Thoracic aorta (tissue), 2 donors: Measurements from ENCODE around the gene OR1L6. TPM values are rescaled to one million over a fixed set of nuclear protein-coding genes. Genes with fewer than 3 reads are reported as not detected.

Experiments used
- ATAC-seq: fragments of 150-250 bp; one replicate; pipeline ENCODE4 v1.8.0; 2017; ENCODE audit warnings: low read depth; ENCODE audit not compliant: insufficient number of reproducible peaks, low FRiP score
- DNase-seq: peaks from one replicate; pipeline ENCODE4 v3.0.0-alpha.2; 2020; ENCODE audit warnings: low spot score
- H3K27ac ChIP-seq, 2 donors: fragments of 200-600 bp; sonication (generic); 1 replicate in 1 of 2; 2 replicates in 1 of 2; pipeline ENCODE4 v1.5.1; 2016; ENCODE audit warnings: mild to moderate bottlenecking in 2 of 2, moderate library complexity in 2 of 2
- H3K27me3 ChIP-seq: fragments of 200-600 bp; sonication (generic); replicated peaks from 2 replicates; pipeline ENCODE4 v1.6.0; 2016; ENCODE audit warnings: mild to moderate bottlenecking; ENCODE audit not compliant: insufficient read depth
- H3K36me3 ChIP-seq: fragments of 200-600 bp; sonication (generic); one replicate; pipeline ENCODE4 v1.5.1; 2016
- H3K4me1 ChIP-seq, 2 donors: fragments of 200-600 bp; sonication (generic); 1 replicate in 1 of 2; 2 replicates in 1 of 2; pipeline versions ENCODE4 v1.5.1 to v1.6.0; 2016; ENCODE audit warnings: low read depth in 2 of 2, mild to moderate bottlenecking in 1 of 2; ENCODE audit not compliant: control insufficient read depth in 1 of 2
- H3K4me3 ChIP-seq: fragments of 200-600 bp; sonication (generic); 2 replicates; pipeline ENCODE4 v1.5.1; 2016; ENCODE audit warnings: mild to moderate bottlenecking
- H3K9me3 ChIP-seq: fragments of 200-600 bp; sonication (generic); 2 replicates; pipeline ENCODE4 v1.5.1; 2016
- total RNA-seq, 2 donors: library from RNA; depleted of rRNA; stranded (reverse); fragments of >200 nt; gene quantifications; one replicate each; pipeline versions ENCODE4 v1.1.0 to v1.2.3, GENCODE V29; 2016
- TF ChIP-seq, protein P1 (sequence below): fragments of 200-600 bp; sonication (generic); IDR thresholded peaks from one replicate; pipeline ENCODE4 v1.5.1; 2019; ENCODE audit warnings: antibody characterized with exemption

OR1L6 gene
- total RNA-seq, 2 donors from 2014 or later: not detected

DNA sequence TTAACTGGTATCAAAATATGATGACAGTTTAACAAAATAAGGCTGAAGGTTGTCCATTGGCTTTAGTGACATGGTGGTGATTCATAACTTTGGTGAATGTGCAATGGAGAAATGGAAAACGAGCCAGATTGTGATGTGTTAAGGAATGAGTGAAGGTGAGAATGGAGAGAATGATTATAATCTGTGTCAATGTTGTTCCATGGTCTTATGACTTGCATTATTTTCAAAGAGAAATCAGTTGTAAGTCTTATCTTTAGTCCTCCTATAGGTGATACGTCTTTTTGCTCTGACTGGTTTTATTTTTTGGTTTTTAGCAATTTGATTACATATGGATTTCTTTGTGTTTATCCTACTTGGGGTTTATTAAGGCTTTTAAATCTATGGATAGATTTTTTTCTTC lies 12.7 kb downstream of the OR1L6 start:
- H3K4me3 ChIP-seq: no peak overlapping the region
- peaks cover 11% of the 10 kb centered on the region for H3K9me3 ChIP-seq
- no peaks in the 10 kb centered on the region for H3K4me1 ChIP-seq
- DNase-seq: no peak
- H3K36me3 ChIP-seq: no peaks in the 10 kb centered on the region
- ATAC-seq: no peak
- no peaks in the 10 kb centered on the region for H3K27me3 ChIP-seq
- TF ChIP-seq, protein P1, sequence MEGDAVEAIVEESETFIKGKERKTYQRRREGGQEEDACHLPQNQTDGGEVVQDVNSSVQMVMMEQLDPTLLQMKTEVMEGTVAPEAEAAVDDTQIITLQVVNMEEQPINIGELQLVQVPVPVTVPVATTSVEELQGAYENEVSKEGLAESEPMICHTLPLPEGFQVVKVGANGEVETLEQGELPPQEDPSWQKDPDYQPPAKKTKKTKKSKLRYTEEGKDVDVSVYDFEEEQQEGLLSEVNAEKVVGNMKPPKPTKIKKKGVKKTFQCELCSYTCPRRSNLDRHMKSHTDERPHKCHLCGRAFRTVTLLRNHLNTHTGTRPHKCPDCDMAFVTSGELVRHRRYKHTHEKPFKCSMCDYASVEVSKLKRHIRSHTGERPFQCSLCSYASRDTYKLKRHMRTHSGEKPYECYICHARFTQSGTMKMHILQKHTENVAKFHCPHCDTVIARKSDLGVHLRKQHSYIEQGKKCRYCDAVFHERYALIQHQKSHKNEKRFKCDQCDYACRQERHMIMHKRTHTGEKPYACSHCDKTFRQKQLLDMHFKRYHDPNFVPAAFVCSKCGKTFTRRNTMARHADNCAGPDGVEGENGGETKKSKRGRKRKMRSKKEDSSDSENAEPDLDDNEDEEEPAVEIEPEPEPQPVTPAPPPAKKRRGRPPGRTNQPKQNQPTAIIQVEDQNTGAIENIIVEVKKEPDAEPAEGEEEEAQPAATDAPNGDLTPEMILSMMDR: no peak
- no peak overlapping the region for H3K27ac ChIP-seq

DNA sequence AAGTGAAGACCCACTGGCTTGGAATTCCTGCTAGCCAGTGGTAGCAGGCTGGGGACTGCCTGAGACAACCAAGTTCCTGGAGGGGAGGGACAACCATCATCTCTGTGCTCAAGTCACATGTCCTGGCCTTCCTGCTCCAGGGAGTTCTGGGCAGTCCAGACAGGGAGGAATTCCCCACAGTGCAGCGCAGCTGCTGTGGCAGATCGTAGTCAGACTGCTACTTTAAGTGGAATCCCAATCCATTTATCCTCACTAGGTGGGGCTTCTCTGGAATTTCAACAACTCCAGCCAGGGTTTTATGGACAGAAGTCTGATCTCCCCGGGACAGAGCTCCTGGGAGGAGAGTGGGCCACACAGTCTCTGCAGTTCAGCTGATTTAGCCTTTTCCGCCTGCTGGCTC lies 25.7 kb downstream of the OR1L6 start:
- H3K36me3 ChIP-seq: no peaks in the 10 kb centered on the region
- H3K27ac ChIP-seq: no peak overlapping the region
- DNase-seq (no peak), ATAC-seq (no peak)
- H3K4me3 ChIP-seq: no peak overlapping the region
- no peaks in the 10 kb centered on the region for H3K4me1 ChIP-seq
- no peaks in the 10 kb centered on the region for H3K27me3 ChIP-seq
- peaks cover 32% of the 10 kb centered on the region for H3K9me3 ChIP-seq
- TF ChIP-seq, protein P1: no peak

DNA sequence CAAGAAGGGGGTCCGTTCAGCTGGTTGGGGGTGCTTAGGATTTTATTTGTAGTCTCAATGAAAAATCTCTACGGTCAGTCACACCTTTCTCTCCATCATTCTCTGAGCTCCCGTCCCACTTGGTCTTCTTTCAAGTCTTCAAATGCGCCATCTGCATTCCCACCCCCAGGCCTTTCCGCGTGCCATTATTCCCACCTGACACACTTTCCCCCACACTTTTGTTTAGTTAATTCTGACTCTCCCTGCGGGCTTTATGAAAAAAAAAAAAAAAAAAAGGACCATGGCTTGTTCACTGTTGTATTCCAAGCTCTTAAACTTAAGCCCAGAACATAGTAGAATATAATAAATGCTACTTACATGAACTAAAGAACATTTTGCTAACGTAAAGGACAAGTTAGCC lies 34.9 kb downstream of the OR1L6 start:
- Histone ChIP-seq H3K27me3 (no peaks in the 10 kb centered on the region), H3K36me3 (no peaks in the 10 kb centered on the region), H3K4me3 (no peak overlapping the region), H3K4me1 (no peaks in the 10 kb centered on the region), H3K27ac (no peak overlapping the region), H3K9me3 (no peaks in the 10 kb centered on the region)
- DNase-seq (no peak), ATAC-seq (no peak)
- TF ChIP-seq, protein P1: no peak

DNA sequence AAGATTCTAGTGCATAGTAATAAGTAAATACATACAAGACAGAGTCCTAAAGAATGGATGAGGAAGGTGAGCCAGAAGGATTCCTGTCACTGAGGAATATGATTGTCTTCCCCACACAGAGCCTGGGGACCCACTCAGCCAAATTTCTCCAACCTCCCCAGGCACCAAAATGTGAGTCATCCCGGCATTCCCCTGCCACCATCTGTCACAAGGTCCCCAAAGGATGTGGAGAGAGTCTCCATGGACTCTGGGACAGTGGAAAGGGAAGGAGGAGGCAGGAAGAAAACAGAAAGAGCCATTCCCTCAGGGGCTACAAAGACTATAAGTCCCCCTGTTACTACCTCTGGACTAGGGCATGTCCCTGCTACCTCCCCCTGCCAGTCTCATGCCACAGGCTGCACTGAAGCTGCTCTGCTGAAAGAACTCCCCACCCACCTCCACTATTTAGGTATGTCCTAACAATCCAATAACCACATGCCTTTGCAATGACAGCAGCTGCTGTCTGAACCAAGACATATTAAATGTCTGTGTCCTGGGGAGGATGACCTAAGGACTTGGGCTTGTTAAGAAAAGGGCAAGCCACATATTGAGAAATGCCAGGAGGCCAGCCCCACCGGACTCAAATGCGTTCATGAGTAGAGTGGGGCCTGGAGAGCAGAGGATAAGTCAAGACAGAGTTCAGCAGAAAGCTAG lies 36.0 kb downstream of the OR1L6 start:
- TF ChIP-seq, protein P1: no peak
- H3K9me3 ChIP-seq: no peaks in the 10 kb centered on the region
- ATAC-seq (no peak), DNase-seq (no peak)
- no peaks in the 10 kb centered on the region for H3K36me3 ChIP-seq
- H3K27me3 ChIP-seq: no peaks in the 10 kb centered on the region
- no peaks in the 10 kb centered on the region for H3K4me1 ChIP-seq
- H3K27ac ChIP-seq: no peak overlapping the region
- H3K4me3 ChIP-seq: no peak overlapping the region

DNA sequence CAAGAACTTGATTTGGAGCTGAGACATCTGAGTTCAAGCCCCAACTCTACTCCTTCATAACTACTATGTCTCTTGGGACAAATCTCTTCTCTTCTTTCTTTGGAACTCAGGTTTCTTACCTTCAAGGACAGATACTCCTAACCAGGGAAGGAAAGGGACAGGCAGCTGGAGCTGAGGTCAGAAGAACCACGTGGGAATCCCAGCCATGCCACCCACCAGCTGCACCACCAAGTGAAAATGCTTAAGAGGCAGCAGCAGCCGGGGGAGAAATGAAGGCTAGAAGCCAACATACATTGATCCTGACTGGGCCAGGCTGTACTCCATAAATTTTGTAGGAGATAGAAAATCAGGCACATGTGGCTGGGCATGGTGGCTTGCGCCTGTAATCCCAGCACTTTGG lies 37.1 kb downstream of the OR1L6 start:
- TF ChIP-seq, protein P1: no peak
- no peak for ATAC-seq
- no peaks in the 10 kb centered on the region for H3K4me1 ChIP-seq
- H3K4me3 ChIP-seq: no peak overlapping the region
- no peak for DNase-seq
- H3K27ac ChIP-seq: no peak overlapping the region
- no peaks in the 10 kb centered on the region for H3K36me3 ChIP-seq
- H3K27me3 ChIP-seq: no peaks in the 10 kb centered on the region
- no peaks in the 10 kb centered on the region for H3K9me3 ChIP-seq
